OCI-LY3 (cell line): Measurements from ENCODE around the gene MYLK.

Experiments
- H2AFZ ChIP-seq: fragments of 200-600, 300-600 bp; shearing (Covaris generic); 2 replicates; pipeline ENCODE4 v1.6.0; 2014; ENCODE audit warnings: antibody characterized with exemption, low read depth, low read length
- H3K27ac ChIP-seq: fragments of 200-600, 300-600 bp; sonication (generic); 2 replicates; pipeline ENCODE4 v1.5.1; 2014; ENCODE audit warnings: mild to moderate bottlenecking, low read length, moderate library complexity, mixed read lengths
- H3K27me3 ChIP-seq: fragments of 200-600, 300-600 bp; sonication (generic); 2 replicates; pipeline ENCODE4 v1.6.1; 2014; ENCODE audit warnings: low read depth, low read length, mixed read lengths
- H3K36me3 ChIP-seq: fragments of 200-600, 300-600 bp; sonication (generic); replicated peaks from 2 replicates; pipeline ENCODE3; 2014; ENCODE audit warnings: low read depth, low read length, mixed read lengths
- H3K4me1 ChIP-seq: fragments of 300-600, 200-600 bp; sonication (generic); 2 replicates; pipeline ENCODE4 v1.6.1; 2014; ENCODE audit warnings: low read length, mixed read lengths
- H3K4me2 ChIP-seq: fragments of 200-600, 300-600 bp; sonication (generic); 2 replicates; pipeline ENCODE4 v1.6.1; 2014; ENCODE audit warnings: low read length, mixed read lengths
- H3K4me3 ChIP-seq: fragments of 300-600, 200-600 bp; sonication (generic); 2 replicates; pipeline ENCODE4 v1.5.1; 2014; ENCODE audit warnings: antibody characterized with exemption, mild to moderate bottlenecking, low read length, moderate library complexity
- H3K79me2 ChIP-seq: fragments of 300-600, 200-600 bp; shearing (Covaris generic); 2 replicates; pipeline ENCODE4 v1.6.1; 2014; ENCODE audit warnings: mild to moderate bottlenecking, low read length, mixed read lengths
- H3K9ac ChIP-seq: fragments of 300-600, 200-600 bp; shearing (Covaris generic); 2 replicates; pipeline ENCODE4 v1.6.0; 2014; ENCODE audit warnings: mild to moderate bottlenecking, low read length, moderate library complexity
- H3K9me3 ChIP-seq: fragments of 200-600, 300-600 bp; shearing (Covaris generic); 2 replicates; pipeline ENCODE4 v1.6.1; 2014; ENCODE audit warnings: low read length, mixed read lengths; ENCODE audit not compliant: insufficient read depth
- H4K20me1 ChIP-seq: fragments of 200-600, 300-600 bp; sonication (generic); 2 replicates; pipeline ENCODE4 v1.6.1; 2016; ENCODE audit warnings: low read length, mixed read lengths; ENCODE audit not compliant: insufficient read depth
- CTCF ChIP-seq: fragments of 200-600, 300-600 bp; sonication (generic); IDR thresholded peaks from 2 replicates; pipeline ENCODE4 v1.5.1; 2014; ENCODE audit warnings: antibody characterized with exemption, low read length, low read depth
- EZH2phosphoT487 ChIP-seq: fragments of 200-600 bp; shearing (Covaris generic); IDR thresholded peaks from 2 replicates; pipeline ENCODE4 v1.6.1; 2018; ENCODE audit warnings: antibody characterized with exemption, mixed run types, low read depth

MYLK gene

GRCh38 chr3:123817413-123817812 is 66.7 kb downstream of the MYLK start:
- H3K4me2 ChIP-seq: no peak overlapping the region
- H3K9me3 ChIP-seq: no peaks in the 10 kb centered on the region
- no peak overlapping the region for H3K27ac ChIP-seq
- peaks cover 24% of the 10 kb centered on the region for H3K27me3 ChIP-seq
- no peaks in the 10 kb centered on the region for H3K79me2 ChIP-seq
- no peak overlapping the region for H3K4me3 ChIP-seq
- H2AFZ ChIP-seq: no peak overlapping the region
- no peaks in the 10 kb centered on the region for H3K4me1 ChIP-seq
- no peaks in the 10 kb centered on the region for H3K36me3 ChIP-seq
- TF ChIP-seq EZH2phosphoT487 (no peak), CTCF (no peak)
- no peak overlapping the region for H3K9ac ChIP-seq
- no peaks in the 10 kb centered on the region for H4K20me1 ChIP-seq

GRCh38 chr3:123816673-123817207 is 67.4 kb downstream of the MYLK start:
- Histone ChIP-seq H3K27me3 (peaks cover 24% of the 10 kb centered on the region), H3K4me2 (no peak overlapping the region), H3K79me2 (no peaks in the 10 kb centered on the region), H3K9ac (no peak overlapping the region), H3K4me3 (no peak overlapping the region), H2AFZ (no peak overlapping the region), H3K9me3 (no peaks in the 10 kb centered on the region), H3K4me1 (no peaks in the 10 kb centered on the region), H3K36me3 (no peaks in the 10 kb centered on the region), H4K20me1 (no peaks in the 10 kb centered on the region), H3K27ac (no peak overlapping the region)
- no peak for TF ChIP-seq CTCF
- TF ChIP-seq EZH2phosphoT487: no peak

- no peak overlapping the region for H3K9ac ChIP-seq
- H3K36me3 ChIP-seq: no peaks in the 10 kb centered on the region
- H3K27me3 ChIP-seq: peaks cover 24% of the 10 kb centered on the region
- H2AFZ ChIP-seq: no peak overlapping the region
- no peak overlapping the region for H3K4me2 ChIP-seq
- H3K4me3 ChIP-seq: no peak overlapping the region
- no peak overlapping the region for H3K27ac ChIP-seq
- no peaks in the 10 kb centered on the region for H3K79me2 ChIP-seq
- no peaks in the 10 kb centered on the region for H4K20me1 ChIP-seq
- no peaks in the 10 kb centered on the region for H3K9me3 ChIP-seq
- no peaks in the 10 kb centered on the region for H3K4me1 ChIP-seq
- no peak for TF ChIP-seq EZH2phosphoT487
- no peak for TF ChIP-seq CTCF
Measured at GRCh38 chr3:123815981-123816380, 68.2 kb downstream of the MYLK start.

GRCh38 chr3:123813876-123814275 is 70.3 kb downstream of the MYLK start:
- no peaks in the 10 kb centered on the region for H4K20me1 ChIP-seq
- H3K4me3 ChIP-seq: no peak overlapping the region
- H3K27me3 ChIP-seq: peaks cover 16% of the 10 kb centered on the region
- TF ChIP-seq EZH2phosphoT487 (no peak), CTCF (no peak)
- H3K79me2 ChIP-seq: no peaks in the 10 kb centered on the region
- no peaks in the 10 kb centered on the region for H3K4me1 ChIP-seq
- H3K9me3 ChIP-seq: no peaks in the 10 kb centered on the region
- no peak overlapping the region for H3K9ac ChIP-seq
- no peak overlapping the region for H3K27ac ChIP-seq
- H3K36me3 ChIP-seq: no peaks in the 10 kb centered on the region
- H3K4me2 ChIP-seq: no peak overlapping the region
- H2AFZ ChIP-seq: no peak overlapping the region
